ENCODE measurements around the gene SPRN. TPM values are rescaled to one million over a fixed set of nuclear protein-coding genes. Genes with fewer than 3 reads are reported as not detected.

SPRN gene
- total RNA-seq, 1 donor from 2014 or later = 4.0 TPM

GRCh38 chr10:133378251-133379096 is 46.0 kb downstream of the SPRN start:
- Histone ChIP-seq H3K4me2 (ENCODE audit: low read length) (peak overlapping the region; percentile 99), H3K36me3 (ENCODE audit: insufficient read depth, low read length) (no peaks in the 10 kb centered on the region), H3K4me3 (ENCODE audit: insufficient read depth, low read depth, low read length) (peak overlapping the region; percentile 78), H3K9me3 (ENCODE audit: insufficient read depth, low read depth, low read length) (no peaks in the 10 kb centered on the region), H3K4me1 (ENCODE audit: insufficient read depth, low read length) (peaks cover 7% of the 10 kb centered on the region), H2AFZ (ENCODE audit: low read depth, low read length) (peak overlapping the region; percentile 96), H4K20me1 (ENCODE audit: insufficient read depth, low read length) (no peaks in the 10 kb centered on the region), H3K79me2 (ENCODE audit: insufficient read depth, low read length) (no peaks in the 10 kb centered on the region), H3K9ac (ENCODE audit: low read length) (peak overlapping the region; percentile 68), H3K27ac (ENCODE audit: low read depth, low read length) (no peak overlapping the region), H3K27me3 (ENCODE audit: insufficient read depth, low read length) (no peaks in the 10 kb centered on the region)
- TF ChIP-seq, protein P1, sequence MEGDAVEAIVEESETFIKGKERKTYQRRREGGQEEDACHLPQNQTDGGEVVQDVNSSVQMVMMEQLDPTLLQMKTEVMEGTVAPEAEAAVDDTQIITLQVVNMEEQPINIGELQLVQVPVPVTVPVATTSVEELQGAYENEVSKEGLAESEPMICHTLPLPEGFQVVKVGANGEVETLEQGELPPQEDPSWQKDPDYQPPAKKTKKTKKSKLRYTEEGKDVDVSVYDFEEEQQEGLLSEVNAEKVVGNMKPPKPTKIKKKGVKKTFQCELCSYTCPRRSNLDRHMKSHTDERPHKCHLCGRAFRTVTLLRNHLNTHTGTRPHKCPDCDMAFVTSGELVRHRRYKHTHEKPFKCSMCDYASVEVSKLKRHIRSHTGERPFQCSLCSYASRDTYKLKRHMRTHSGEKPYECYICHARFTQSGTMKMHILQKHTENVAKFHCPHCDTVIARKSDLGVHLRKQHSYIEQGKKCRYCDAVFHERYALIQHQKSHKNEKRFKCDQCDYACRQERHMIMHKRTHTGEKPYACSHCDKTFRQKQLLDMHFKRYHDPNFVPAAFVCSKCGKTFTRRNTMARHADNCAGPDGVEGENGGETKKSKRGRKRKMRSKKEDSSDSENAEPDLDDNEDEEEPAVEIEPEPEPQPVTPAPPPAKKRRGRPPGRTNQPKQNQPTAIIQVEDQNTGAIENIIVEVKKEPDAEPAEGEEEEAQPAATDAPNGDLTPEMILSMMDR (IDR thresholded peaks at IDR 0.05; ENCODE audit: insufficient read depth, low read depth, low read length) = no peak
- no peak for TF ChIP-seq EZH2 (IDR thresholded peaks at IDR 0.05; ENCODE audit: insufficient read depth, low read length)
- Mint-ChIP-seq H3K27me3 (ENCODE audit: low read depth, unreplicated experiment) (peaks cover 14% of the 10 kb centered on the region), H3K36me3 (ENCODE audit: low read depth, unreplicated experiment) (no peaks in the 10 kb centered on the region), H3K4me3 (ENCODE audit: unreplicated experiment) (peak overlapping the region; percentile 85), H3K27ac (ENCODE audit: unreplicated experiment) (no peak overlapping the region), H3K4me1 (ENCODE audit: low read depth, unreplicated experiment) (peaks cover 2% of the 10 kb centered on the region), H3K9me3 (ENCODE audit: unreplicated experiment) (peaks cover 2% of the 10 kb centered on the region)
- DNase-seq (ENCODE audit: low read depth) = peak; percentile 18
- FAIRE-seq = no peak

GRCh38 chr10:133377818-133378250 is 46.6 kb downstream of the SPRN start:
- FAIRE-seq (no peak), DNase-seq (ENCODE audit: low read depth) (no peak)
- Histone ChIP-seq H3K4me1 (ENCODE audit: insufficient read depth, low read length) (peaks cover 7% of the 10 kb centered on the region), H3K27ac (ENCODE audit: low read depth, low read length) (no peak overlapping the region), H3K36me3 (ENCODE audit: insufficient read depth, low read length) (no peaks in the 10 kb centered on the region), H3K79me2 (ENCODE audit: insufficient read depth, low read length) (no peaks in the 10 kb centered on the region), H3K27me3 (ENCODE audit: insufficient read depth, low read length) (no peaks in the 10 kb centered on the region), H4K20me1 (ENCODE audit: insufficient read depth, low read length) (no peaks in the 10 kb centered on the region), H3K4me3 (ENCODE audit: insufficient read depth, low read depth, low read length) (peak overlapping the region; percentile 78), H3K9me3 (ENCODE audit: insufficient read depth, low read depth, low read length) (no peaks in the 10 kb centered on the region), H3K9ac (ENCODE audit: low read length) (peak overlapping the region; percentile 68), H2AFZ (ENCODE audit: low read depth, low read length) (peak overlapping the region; percentile 96), H3K4me2 (ENCODE audit: low read length) (peak overlapping the region; percentile 99)
- Mint-ChIP-seq H3K9me3 (ENCODE audit: unreplicated experiment) (peaks cover 2% of the 10 kb centered on the region), H3K27me3 (ENCODE audit: low read depth, unreplicated experiment) (peaks cover 14% of the 10 kb centered on the region), H3K4me1 (ENCODE audit: low read depth, unreplicated experiment) (peaks cover 2% of the 10 kb centered on the region), H3K27ac (ENCODE audit: unreplicated experiment) (no peak overlapping the region), H3K36me3 (ENCODE audit: low read depth, unreplicated experiment) (no peaks in the 10 kb centered on the region), H3K4me3 (ENCODE audit: unreplicated experiment) (peak overlapping the region; percentile 85)
- TF ChIP-seq, protein P1 (IDR thresholded peaks at IDR 0.05; ENCODE audit: insufficient read depth, low read depth, low read length) = no peak
- no peak for TF ChIP-seq EZH2 (IDR thresholded peaks at IDR 0.05; ENCODE audit: insufficient read depth, low read length)

All from astrocyte (in vitro differentiated cells and primary cell).